ENCODE results near the gene ABCB8. TPM values are rescaled to one million over a fixed set of nuclear protein-coding genes. Genes with fewer than 3 reads are reported as not detected.
A peak's percentile ranks its signal among the peaks of the same experiment; 100 is the strongest.

ABCB8 gene
- total and polyA plus RNA-seq, 12 donors = 15.5 to 62.3 (median 51.2) TPM

DNA sequence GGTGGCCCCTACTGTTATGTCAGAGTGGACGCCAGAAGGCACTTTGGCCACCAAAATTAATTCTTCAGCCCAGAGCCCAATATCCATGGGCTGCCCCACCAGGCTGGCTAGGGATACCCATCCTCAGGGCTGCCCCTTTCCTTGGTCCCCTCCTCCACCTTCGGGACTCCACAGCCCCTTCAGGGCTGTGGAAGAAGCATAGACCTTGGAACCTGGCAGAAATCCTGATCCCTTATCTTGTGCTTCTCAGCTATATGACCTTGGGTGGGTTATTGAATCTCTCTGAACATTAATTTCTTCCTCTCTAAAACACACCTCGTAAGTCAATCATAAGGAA, 55.5 kb downstream of the ABCB8 start:
- WGBS, 4 donors = 12 to 28% (median 16%) methylated on average over 2 to 3 of the region's 3 CpGs
- Histone ChIP-seq H3K27me3 (no peaks in the 10 kb centered on the region), H3K27ac (peak overlapping the region in 2 of 5 donors; percentile 90 to 96), H3K4me1 (replicated peaks in 1 of 2) (peaks cover 52 to 63% of the 10 kb centered on the region in 2 donors), H3K9me3 (replicated peaks in 1 of 3) (no peaks in the 10 kb centered on the region), H3K36me3 (replicated peaks in 1 of 2) (no peaks in the 10 kb centered on the region), H3K4me3 (peak overlapping the region in 2 of 4 donors; percentile 62 to 97)
- intact Hi-C loops (cut with DNase I) = no loop called here
- TF ChIP-seq, protein P1, sequence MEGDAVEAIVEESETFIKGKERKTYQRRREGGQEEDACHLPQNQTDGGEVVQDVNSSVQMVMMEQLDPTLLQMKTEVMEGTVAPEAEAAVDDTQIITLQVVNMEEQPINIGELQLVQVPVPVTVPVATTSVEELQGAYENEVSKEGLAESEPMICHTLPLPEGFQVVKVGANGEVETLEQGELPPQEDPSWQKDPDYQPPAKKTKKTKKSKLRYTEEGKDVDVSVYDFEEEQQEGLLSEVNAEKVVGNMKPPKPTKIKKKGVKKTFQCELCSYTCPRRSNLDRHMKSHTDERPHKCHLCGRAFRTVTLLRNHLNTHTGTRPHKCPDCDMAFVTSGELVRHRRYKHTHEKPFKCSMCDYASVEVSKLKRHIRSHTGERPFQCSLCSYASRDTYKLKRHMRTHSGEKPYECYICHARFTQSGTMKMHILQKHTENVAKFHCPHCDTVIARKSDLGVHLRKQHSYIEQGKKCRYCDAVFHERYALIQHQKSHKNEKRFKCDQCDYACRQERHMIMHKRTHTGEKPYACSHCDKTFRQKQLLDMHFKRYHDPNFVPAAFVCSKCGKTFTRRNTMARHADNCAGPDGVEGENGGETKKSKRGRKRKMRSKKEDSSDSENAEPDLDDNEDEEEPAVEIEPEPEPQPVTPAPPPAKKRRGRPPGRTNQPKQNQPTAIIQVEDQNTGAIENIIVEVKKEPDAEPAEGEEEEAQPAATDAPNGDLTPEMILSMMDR (IDR thresholded peaks at IDR 0.05) = no peak
- no peak for TF ChIP-seq POLR2A (IDR thresholded peaks at IDR 0.05)
- no peak for DNase-seq

DNA sequence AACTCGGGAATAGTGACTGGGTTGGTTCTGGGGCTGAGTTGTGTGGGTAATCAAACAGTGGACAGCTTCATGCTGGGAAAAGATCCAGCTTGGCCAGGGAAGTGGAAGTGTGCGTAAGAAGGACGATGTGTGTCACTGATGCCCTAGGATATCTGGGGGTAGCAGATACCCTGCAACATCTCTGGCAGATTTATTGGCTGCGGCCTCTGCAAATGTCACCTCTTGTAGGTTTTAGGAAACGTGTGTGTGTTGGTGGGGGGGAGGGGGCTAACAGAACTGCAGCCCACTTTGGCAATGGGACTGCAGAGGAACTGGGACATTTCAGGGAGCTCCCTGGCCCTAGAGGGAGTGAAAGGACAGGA, 57.1 kb downstream of the ABCB8 start:
- intact Hi-C loops (cut with DNase I) = no loop called here

DNA sequence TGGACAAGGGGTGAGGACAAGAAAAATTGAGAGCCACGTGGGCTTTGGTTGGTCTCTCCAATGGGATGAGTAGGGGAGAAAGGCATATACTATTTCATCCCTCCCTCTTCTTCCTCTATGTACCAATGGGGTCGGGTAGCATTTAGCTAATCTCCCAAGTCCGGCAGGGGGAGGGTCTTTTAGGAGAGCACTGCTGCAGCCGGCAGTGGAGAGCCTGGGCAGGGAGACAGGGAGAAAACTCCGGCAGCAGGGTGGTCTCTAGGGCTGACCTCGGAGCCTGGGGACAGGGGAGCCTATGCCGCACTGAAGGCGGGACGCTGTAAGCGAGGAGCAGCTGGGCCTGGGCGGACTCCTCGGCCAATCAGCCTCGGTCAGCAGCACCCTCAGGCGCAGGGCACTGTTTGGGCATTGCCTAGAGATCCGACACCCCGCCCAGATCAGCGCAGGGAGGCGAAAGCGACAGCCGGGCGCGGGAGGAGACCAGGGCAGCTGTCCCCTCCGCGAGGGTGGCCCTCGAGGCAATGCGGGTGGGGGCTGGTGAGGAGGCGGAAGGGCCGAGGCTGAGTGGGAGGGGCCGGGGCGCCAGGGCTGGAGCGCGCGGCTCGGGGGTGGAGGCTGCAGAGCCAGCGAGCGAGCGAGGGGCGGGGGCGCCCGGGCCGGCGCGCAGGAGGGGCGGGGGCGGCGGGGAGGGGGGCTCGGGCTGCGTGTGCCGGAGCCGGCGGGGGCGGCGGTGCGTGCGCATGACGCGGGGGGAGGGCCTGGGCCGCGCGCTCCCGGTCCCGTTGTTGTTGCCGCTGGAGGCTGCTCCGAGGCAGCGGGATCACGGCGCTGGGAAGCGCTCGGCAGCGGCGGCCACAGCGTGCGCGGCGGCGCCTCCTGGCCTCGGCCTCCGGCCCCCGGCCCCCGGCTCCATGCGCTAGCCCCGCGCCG, 57.7 kb downstream of the ABCB8 start, which contains the start of gene AGAP3:
TSS of gene AGAP3 (plus strand) at position 785 of the 930 bp plus-strand sequence. CDS start 267 bp downstream, outside the sequence.
- Histone ChIP-seq H3K4me1 (replicated peaks in 1 of 2) (peaks cover 46 to 71% of the 10 kb centered on the region in 2 donors), H3K27ac (peak within 1 kb of the TSS; percentile 75 to 95 (median 79)), H3K36me3 (replicated peaks in 1 of 2) (no peaks in the 10 kb centered on the region), H3K27me3 (no peaks in the 10 kb centered on the region), H3K4me3 (peak within 1 kb of the TSS; percentile 29 to 85 (median 51)), H3K9me3 (replicated peaks in 1 of 3) (no peaks in the 10 kb centered on the region)
- WGBS, 4 donors = 0 to 1% (median 0%) methylated on average over 6 to 80 of the region's 84 CpGs
- TF ChIP-seq, protein P1 (IDR thresholded peaks at IDR 0.05) = peak in 1 of 6 experiments; percentile 4
- TF ChIP-seq POLR2A (IDR thresholded peaks at IDR 0.05) = peak; percentile 40 to 85
- intact Hi-C loops (cut with DNase I) = no loop called here
- DNase-seq = peak; percentile 91 to 95 (median 91)

More for the DNA sequence above, 57.1 kb downstream of the ABCB8 start:
- no peak for TF ChIP-seq POLR2A (IDR thresholded peaks at IDR 0.05)
- TF ChIP-seq, protein P1 (IDR thresholded peaks at IDR 0.05) = no peak
- peaks cover 47 to 67% of the 10 kb centered on the region in 2 donors for H3K4me1 ChIP-seq (replicated peaks in 1 of 2)
- peak overlapping the region; percentile 70 to 95 (median 79) for H3K27ac ChIP-seq
- DNase-seq = peak in 4 of 7 donors; percentile 46 to 77 (median 60)
- H3K4me3 ChIP-seq = no peak overlapping the region
- H3K27me3 ChIP-seq = no peaks in the 10 kb centered on the region
- no peaks in the 10 kb centered on the region for H3K36me3 ChIP-seq (replicated peaks in 1 of 2)
- H3K9me3 ChIP-seq (replicated peaks in 1 of 3) = no peaks in the 10 kb centered on the region
- WGBS, 4 donors = 17 to 25% (median 20%) methylated on average over 5 of the region's 5 CpGs

DNA sequence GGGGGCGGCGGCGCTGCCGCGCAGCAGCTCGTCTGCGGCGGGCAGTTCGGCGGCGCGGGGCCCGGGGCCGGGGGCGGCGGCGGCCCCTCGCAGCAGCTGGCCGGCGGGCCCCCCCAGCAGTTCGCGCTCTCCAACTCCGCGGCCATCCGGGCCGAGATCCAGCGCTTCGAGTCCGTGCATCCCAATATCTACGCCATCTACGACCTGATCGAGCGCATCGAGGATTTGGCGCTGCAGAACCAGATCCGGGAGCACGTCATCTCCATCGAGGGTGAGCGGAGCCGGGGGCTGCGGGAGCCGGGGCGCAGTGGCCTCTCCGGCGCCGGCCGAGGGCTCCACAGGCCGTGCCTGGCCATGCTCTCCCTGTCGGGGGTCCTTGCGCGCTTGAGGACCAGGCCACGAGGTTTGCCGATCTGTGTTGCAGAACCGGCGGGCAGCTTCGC, 58.6 kb downstream of the ABCB8 start:
- H3K27ac ChIP-seq = peak overlapping the region; percentile 21 to 94 (median 76)
- no peak for TF ChIP-seq POLR2A (IDR thresholded peaks at IDR 0.05)
- TF ChIP-seq, protein P1 (IDR thresholded peaks at IDR 0.05) = no peak
- peak in 5 of 7 donors; percentile 45 to 73 (median 52) for DNase-seq
- intact Hi-C loops (cut with DNase I) = no loop called here
- 0% methylated on average over 41 to 43 of the region's 56 CpGs; no CpG with 5 or more reads in 2 of the 4 donors for WGBS, 4 donors
- H3K9me3 ChIP-seq (replicated peaks in 1 of 3) = no peaks in the 10 kb centered on the region
- peaks cover 37 to 70% of the 10 kb centered on the region in 2 donors for H3K4me1 ChIP-seq (replicated peaks in 1 of 2)
- no peaks in the 10 kb centered on the region for H3K27me3 ChIP-seq
- peak overlapping the region; percentile 29 to 85 (median 51) for H3K4me3 ChIP-seq
- no peaks in the 10 kb centered on the region for H3K36me3 ChIP-seq (replicated peaks in 1 of 2)
